Esophagus squamous epithelium (tissue), 5 donors: ENCODE results near the gene PWWP2A. TPM values are rescaled to one million over a fixed set of nuclear protein-coding genes. Genes with fewer than 3 reads are reported as not detected.
"Not testable (repeated sequence)": the region's sequence is repeated elsewhere in the genome, so short reads cannot be mapped to it uniquely, and the experiment has no call there.

Source experiments
- DNase-seq: peaks from one replicate; lab custom pipeline; 2025; lab: John Stamatoyannopoulos, UW
- H3K27ac ChIP-seq, 4 donors: fragments of 200-600 bp; sonication (generic); one replicate each; pipeline ENCODE4 v1.5.1; 2016 to 2019; ENCODE audit warnings: mild to moderate bottlenecking in 1 of 4
- H3K27me3 ChIP-seq, 4 donors: fragments of 200-600 bp; sonication (generic); 1 replicate in 3 of 4; 2 replicates in 1 of 4; pipeline versions ENCODE4 v1.5.1 to v1.6.0; 2017 to 2021; ENCODE audit warnings: antibody characterized with exemption in 1 of 4
- H3K36me3 ChIP-seq, 3 donors: fragments of 200-600 bp; sonication (generic); one replicate each; pipeline ENCODE4 v1.5.1; 2016 to 2019
- H3K4me1 ChIP-seq, 3 donors: fragments of 200-600 bp; sonication (generic); one replicate each; pipeline ENCODE4 v1.5.1; 2017 to 2019
- H3K4me3 ChIP-seq, 4 donors: fragments of 200-600 bp; sonication (generic); 1 replicate in 3 of 4; 2 replicates in 1 of 4; pipeline ENCODE4 v1.5.1; 2016 to 2019; ENCODE audit warnings: mild to moderate bottlenecking in 2 of 4, moderate library complexity in 1 of 4
- H3K9me3 ChIP-seq, 3 donors: fragments of 200-600 bp; sonication (generic); one replicate each; pipeline ENCODE4 v1.5.1; 2016 to 2019
- POLR2A ChIP-seq, 4 donors: fragments of 450-650 bp; IDR thresholded peaks; one replicate each; pipeline ENCODE4 v1.6.1; 2017; ENCODE audit warnings: antibody characterized with exemption in 4 of 4, mild to moderate bottlenecking in 4 of 4, moderate library complexity in 3 of 4
- WGBS, 2 donors: methylation state at CpG; one replicate each; pipeline ENCODE4 v1.1.5; 2018; 5-methylcytosine and 5-hydroxymethylcytosine counted together
- intact Hi-C: fragments of 100-400 bp; cut with DNase I; formaldehyde crosslinking; loops from one replicate; pipeline ENCODE4 v1.15.0; 2022
- total RNA-seq, 4 donors: library from RNA; depleted of rRNA; stranded (reverse); fragments of >200 nt; gene quantifications; one replicate each; pipeline ENCODE4 v1.1.0, GENCODE V29; 2016
- TF ChIP-seq, protein P1 (sequence below), 6 experiments: fragments of 450-650 bp in 4 of 6; fragments of 200-600 bp in 2 of 6; sonication (generic) in 2 of 6; IDR thresholded peaks; one replicate each; pipeline ENCODE4 v1.5.1; 2016 to 2019; ENCODE audit warnings: antibody characterized with exemption in 6 of 6, mild to moderate bottlenecking in 4 of 6, moderate library complexity in 4 of 6
- donor health status: DM: yes; HTN: yes; CAD: no.

The PWWP2A gene
- total RNA-seq, 4 donors from 2014 or later: 15.3 to 20.8 (median 17.1) TPM

DNA sequence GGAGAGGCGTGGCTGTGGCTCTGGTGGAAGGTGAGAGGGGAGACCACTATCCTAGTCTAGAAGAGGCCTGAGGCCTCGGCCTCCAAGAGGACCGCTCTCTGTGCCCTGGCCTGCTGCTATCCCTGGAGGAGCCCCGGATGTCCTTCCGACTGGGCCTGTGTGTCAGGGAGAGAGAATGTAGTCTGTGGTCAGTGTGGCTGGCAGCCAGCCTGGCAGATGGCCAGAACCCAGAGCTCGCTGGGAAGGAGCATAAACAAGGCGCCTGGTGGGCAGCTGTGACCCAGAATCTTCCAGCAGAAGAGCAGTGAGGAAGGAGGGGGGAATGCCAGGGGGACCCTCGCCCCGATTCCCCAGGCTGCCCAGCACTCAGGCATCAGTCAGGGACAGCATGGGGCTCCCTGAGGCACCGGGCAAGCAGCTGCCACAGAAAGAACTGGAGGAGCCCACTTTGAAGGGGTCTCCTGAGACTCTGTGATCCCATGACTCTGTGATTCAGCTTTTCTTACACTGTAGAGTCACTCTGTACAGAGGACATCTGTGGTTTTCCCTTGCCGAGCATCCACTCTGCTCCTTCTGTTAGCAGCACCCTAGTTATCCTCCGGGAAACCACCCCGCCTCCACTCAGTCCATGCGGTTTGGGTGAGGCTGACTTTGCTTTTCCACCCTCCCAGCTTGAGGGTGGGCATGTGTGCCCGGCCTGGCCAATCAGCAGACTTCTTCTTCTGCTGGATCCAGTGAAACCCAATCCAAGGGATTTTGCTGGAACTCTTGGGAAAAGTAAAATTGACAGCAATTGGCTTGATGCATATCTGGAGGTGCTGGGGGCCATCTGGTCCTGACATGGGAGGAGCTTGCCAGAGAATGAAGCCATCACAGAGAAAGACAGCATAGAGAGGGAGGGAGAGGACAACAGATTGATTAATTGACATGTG is 46.2 kb upstream of the PWWP2A start:
- no peaks in the 10 kb centered on the region for H3K36me3 ChIP-seq
- 38 to 40% methylated on average over 5 to 8 of the region's 15 CpGs for WGBS, 2 donors
- DNase-seq: peak; percentile 15
- H3K4me3 ChIP-seq: peak overlapping the region in 1 of 4 donors; percentile 45
- H3K27me3 ChIP-seq: no peaks in the 10 kb centered on the region
- H3K9me3 ChIP-seq: no peaks in the 10 kb centered on the region
- H3K27ac ChIP-seq: peak overlapping the region; percentile 32 to 88 (median 76)
- intact Hi-C loops: no loop called here
- no peak for TF ChIP-seq POLR2A (IDR thresholded peaks at IDR 0.05)
- TF ChIP-seq, protein P1, sequence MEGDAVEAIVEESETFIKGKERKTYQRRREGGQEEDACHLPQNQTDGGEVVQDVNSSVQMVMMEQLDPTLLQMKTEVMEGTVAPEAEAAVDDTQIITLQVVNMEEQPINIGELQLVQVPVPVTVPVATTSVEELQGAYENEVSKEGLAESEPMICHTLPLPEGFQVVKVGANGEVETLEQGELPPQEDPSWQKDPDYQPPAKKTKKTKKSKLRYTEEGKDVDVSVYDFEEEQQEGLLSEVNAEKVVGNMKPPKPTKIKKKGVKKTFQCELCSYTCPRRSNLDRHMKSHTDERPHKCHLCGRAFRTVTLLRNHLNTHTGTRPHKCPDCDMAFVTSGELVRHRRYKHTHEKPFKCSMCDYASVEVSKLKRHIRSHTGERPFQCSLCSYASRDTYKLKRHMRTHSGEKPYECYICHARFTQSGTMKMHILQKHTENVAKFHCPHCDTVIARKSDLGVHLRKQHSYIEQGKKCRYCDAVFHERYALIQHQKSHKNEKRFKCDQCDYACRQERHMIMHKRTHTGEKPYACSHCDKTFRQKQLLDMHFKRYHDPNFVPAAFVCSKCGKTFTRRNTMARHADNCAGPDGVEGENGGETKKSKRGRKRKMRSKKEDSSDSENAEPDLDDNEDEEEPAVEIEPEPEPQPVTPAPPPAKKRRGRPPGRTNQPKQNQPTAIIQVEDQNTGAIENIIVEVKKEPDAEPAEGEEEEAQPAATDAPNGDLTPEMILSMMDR (IDR thresholded peaks at IDR 0.05): no peak
- H3K4me1 ChIP-seq: peaks cover 6 to 34% (median 21%) of the 10 kb centered on the region in 3 donors

DNA sequence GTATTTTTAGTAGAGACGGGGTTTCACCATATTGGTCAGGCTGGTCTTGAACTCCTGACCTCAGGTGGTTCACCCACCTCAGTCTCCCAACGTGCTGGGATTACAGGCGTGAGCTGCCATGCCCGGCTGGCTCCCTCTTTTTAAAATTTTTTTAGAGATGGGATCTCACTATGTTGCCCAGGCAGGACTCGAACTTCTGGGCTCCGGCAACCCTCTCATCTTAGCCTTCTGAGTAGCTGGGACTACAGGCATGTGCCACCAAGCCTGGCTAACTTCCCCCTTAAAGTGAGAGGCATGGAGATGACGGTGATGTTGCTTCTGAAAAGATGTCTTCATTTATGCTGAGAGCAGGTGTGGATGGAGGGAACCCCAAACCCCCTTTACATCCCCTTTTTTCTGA is 43.7 kb upstream of the PWWP2A start:
- WGBS, 2 donors: 93 to 95% methylated on average over 6 to 7 of the region's 7 CpGs
- Histone ChIP-seq H3K4me1 (peaks cover 3 to 28% (median 15%) of the 10 kb centered on the region in 3 donors), H3K9me3 (no peaks in the 10 kb centered on the region), H3K27ac (no peak overlapping the region), H3K36me3 (no peaks in the 10 kb centered on the region), H3K27me3 (no peaks in the 10 kb centered on the region), H3K4me3 (no peak overlapping the region)
- no peak for DNase-seq
- no peak for TF ChIP-seq POLR2A (IDR thresholded peaks at IDR 0.05)
- TF ChIP-seq, protein P1 (IDR thresholded peaks at IDR 0.05): no peak
- intact Hi-C loops: no loop called here

DNA sequence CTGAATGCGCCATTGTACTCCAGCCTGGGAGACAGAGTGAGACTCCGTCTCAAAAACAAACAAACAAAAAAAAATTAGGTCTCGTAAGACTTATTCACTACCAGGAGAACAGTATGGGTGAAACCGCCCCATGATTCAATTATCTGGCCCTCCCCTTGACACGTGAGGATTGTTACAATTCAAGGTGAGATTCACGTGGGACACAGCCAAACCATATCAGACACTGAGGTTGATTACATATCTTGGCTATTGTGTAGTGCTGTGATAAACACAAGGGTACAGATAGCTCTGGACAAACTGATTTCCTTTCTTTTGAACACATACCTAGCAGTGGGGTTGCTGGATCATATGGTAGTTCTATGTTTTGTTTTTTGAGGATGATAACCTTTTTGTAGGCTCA is 42.4 kb upstream of the PWWP2A start:
- no peak for TF ChIP-seq POLR2A (IDR thresholded peaks at IDR 0.05)
- TF ChIP-seq, protein P1 (IDR thresholded peaks at IDR 0.05): no peak
- H3K9me3 ChIP-seq: no peaks in the 10 kb centered on the region
- H3K4me1 ChIP-seq: peaks cover 3 to 18% (median 14%) of the 10 kb centered on the region in 3 donors
- DNase-seq: no peak
- H3K27me3 ChIP-seq: no peaks in the 10 kb centered on the region
- intact Hi-C loops: no loop called here
- H3K27ac ChIP-seq: no peak overlapping the region
- no peak overlapping the region for H3K4me3 ChIP-seq
- H3K36me3 ChIP-seq: no peaks in the 10 kb centered on the region
- 80 to 87% methylated on average over 6 of the region's 6 CpGs for WGBS, 2 donors

DNA sequence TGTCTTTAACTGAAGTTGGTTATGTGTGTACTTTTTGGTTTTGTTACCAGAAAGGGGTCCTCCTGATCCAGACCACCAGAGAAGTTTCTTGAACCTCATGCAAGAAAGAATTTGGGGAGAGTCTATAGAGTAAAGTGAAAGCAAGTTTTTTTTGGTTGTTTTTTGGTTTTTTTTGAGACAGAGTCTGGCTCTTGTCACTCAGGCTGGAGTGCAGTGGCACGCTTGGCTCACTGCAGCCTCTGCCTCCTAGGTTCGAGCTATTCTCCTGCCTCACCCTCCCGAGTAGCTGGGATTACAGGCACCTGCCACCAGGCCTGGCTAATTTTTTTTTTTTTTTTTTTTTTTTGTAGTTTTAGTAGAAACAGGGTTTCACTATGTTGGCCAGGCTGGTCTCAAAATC is 41.6 kb upstream of the PWWP2A start:
- DNase-seq, H3K27ac ChIP-seq, H3K27me3 ChIP-seq, H3K9me3 ChIP-seq, H3K36me3 ChIP-seq, intact Hi-C loops, H3K4me3 ChIP-seq: not testable (repeated sequence)
- WGBS, 2 donors: 65 to 78% methylated on average over 3 of the region's 3 CpGs
- H3K4me1 ChIP-seq: peaks cover 3 to 15% (median 13%) of the 10 kb centered on the region in 3 donors

DNA sequence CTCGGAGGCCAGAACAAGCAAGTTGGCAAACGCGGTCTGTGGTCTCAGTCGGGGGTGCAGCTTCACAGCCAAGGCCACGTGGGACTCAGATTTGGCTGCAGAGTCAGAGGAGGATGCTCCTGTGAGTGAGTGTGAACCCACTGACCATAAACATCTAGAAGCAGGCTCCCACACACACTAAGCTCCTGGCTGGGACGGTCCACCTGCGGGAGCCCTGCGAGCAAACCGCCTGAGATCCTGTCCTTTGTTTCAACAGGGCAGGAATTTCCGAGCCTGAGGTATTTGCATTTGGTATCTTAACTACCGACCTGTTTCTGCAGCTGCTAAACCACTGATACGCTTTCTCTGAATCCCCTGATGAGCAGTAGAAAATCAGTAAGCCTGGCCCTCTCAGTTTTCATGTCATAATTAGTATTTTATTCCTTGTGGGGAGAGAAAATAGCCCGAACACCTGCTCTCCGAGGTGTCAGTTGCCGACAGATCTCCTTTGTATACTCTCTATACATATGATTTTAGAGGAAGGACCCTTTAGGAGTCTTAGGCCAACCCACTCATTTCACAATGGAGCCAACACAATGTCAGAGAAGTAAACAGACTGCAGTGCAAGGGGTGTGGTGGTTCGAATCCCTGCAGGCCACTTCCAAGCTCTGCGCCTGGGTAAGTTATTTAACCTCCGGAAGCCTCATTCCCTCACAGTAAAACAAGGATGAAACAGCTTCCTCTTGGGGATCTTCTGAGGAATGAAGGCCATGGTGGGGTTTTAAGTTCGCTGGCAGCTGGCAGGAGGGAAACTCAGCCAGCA is 40.9 kb upstream of the PWWP2A start:
- 58 to 65% methylated on average over 19 of the region's 19 CpGs for WGBS, 2 donors
- H3K9me3 ChIP-seq: no peaks in the 10 kb centered on the region
- TF ChIP-seq POLR2A (IDR thresholded peaks at IDR 0.05): no peak

More for the DNA sequence above, 40.9 kb upstream of the PWWP2A start:
- no peak for DNase-seq
- Histone ChIP-seq H3K4me3 (no peak overlapping the region), H3K27ac (no peak overlapping the region), H3K36me3 (no peaks in the 10 kb centered on the region), H3K4me1 (peaks cover 3 to 8% (median 7%) of the 10 kb centered on the region in 3 donors), H3K27me3 (no peaks in the 10 kb centered on the region)
- intact Hi-C loops: no loop called here
